Measurements from ENCODE around the gene TNFRSF12A. TPM values are rescaled to one million over a fixed set of nuclear protein-coding genes. Genes with fewer than 3 reads are reported as not detected.
A peak's percentile ranks its signal among the peaks of the same experiment; 100 is the strongest.

The TNFRSF12A gene
- total RNA-seq, 1 experiment from 2014 or later, result 147 TPM

- peak overlapping the region; percentile 51 to 79 for H3K4me3 Mint-ChIP-seq
- no peak overlapping the region for H2BK15ac ChIP-seq (ENCODE audit: low read depth, low read length)
- H2BK5ac ChIP-seq (ENCODE audit: insufficient read length, low read length), result no peak overlapping the region
- peaks cover 6% of the 10 kb centered on the region for H3K27me3 Mint-ChIP-seq (ENCODE audit: low read depth)
- H4K8ac ChIP-seq (replicated peaks; ENCODE audit: insufficient read length, low read depth, low read length), result no peak overlapping the region
- H3K27ac Mint-ChIP-seq, result peak overlapping the region; percentile 61 to 76 (median 75); a peak in 4 of 7 replicates
- H3K14ac ChIP-seq (ENCODE audit: insufficient read depth, low read length), result 0 out of 2 replicates have a peak overlapping the region, but pooled peaks have one; percentile 4
- no peak overlapping the region for H2AFZ ChIP-seq (ENCODE audit: low read length)
- H3K56ac ChIP-seq (ENCODE audit: insufficient read length, low read depth, low read length), result no peak overlapping the region
- H3K23ac ChIP-seq (ENCODE audit: insufficient read length, low read depth, low read length), result no peak overlapping the region
- no peak overlapping the region for H3T11ph ChIP-seq (ENCODE audit: low read length)
- no peak overlapping the region for H2BK12ac ChIP-seq (ENCODE audit: insufficient read length, low read depth, low read length)
- H2AK5ac ChIP-seq (ENCODE audit: insufficient read length, low read length), result no peak overlapping the region
- H4K20me1 ChIP-seq (ENCODE audit: control insufficient read depth, insufficient read depth, insufficient read length), result no peaks in the 10 kb centered on the region
- H3K9me3 Mint-ChIP-seq, result no peaks in the 10 kb centered on the region
- no peak overlapping the region for H2BK120ac ChIP-seq (ENCODE audit: low read depth, low read length, poor library complexity, severe bottlenecking)
- no peak for DNase-seq
- no peak for TF ChIP-seq CTCF (conservative IDR thresholded peaks at IDR 0.05)
- H3K27ac ChIP-seq (ENCODE audit: insufficient read length, low read depth, low read length), result no peak overlapping the region
- H3K23me2 ChIP-seq (ENCODE audit: insufficient read length, low read depth, low read length, poor library complexity, severe bottlenecking), result peaks cover 22% of the 10 kb centered on the region
- no peak overlapping the region for H3K9ac ChIP-seq (ENCODE audit: extremely low read depth, insufficient read length, low read length)
- H4K5ac ChIP-seq (ENCODE audit: insufficient read length, low read depth, low read length), result no peak overlapping the region
- no peaks in the 10 kb centered on the region for H3K9me3 ChIP-seq (ENCODE audit: control insufficient read depth, low read depth, low read length)
- H3K4me1 ChIP-seq (ENCODE audit: insufficient read depth, low read length), result peaks cover 2% of the 10 kb centered on the region; the same call in 1 of the 2 replicates
- no peak overlapping the region for H3K4ac ChIP-seq (ENCODE audit: low read depth, low read length)
- H4K91ac ChIP-seq (ENCODE audit: insufficient read length, low read depth, low read length), result no peak overlapping the region
- H2BK20ac ChIP-seq (ENCODE audit: low read depth, low read length, poor library complexity, severe bottlenecking), result no peak overlapping the region
- peaks cover 58 to 87% of the 10 kb centered on the region in 2 experiments for H3K4me1 Mint-ChIP-seq
- peak overlapping the region; percentile 37 for H3K4me2 ChIP-seq (ENCODE audit: insufficient read depth, insufficient read length, low read length)
- peaks cover 9% of the 10 kb centered on the region; the same call in 1 of the 2 replicates for H3K79me2 ChIP-seq (ENCODE audit: insufficient read depth, low read length)
- peak overlapping the region; percentile 40 for H3K18ac ChIP-seq (ENCODE audit: insufficient read length, low read depth, low read length)
- no CpG with 5 or more reads among the region's 19 CpGs for WGBS (ENCODE audit: extremely low coverage, insufficient read length, low lambda C conversion rate)
- no peaks in the 10 kb centered on the region for H3K27me3 ChIP-seq (ENCODE audit: insufficient read depth, low read length)
- peaks cover 21 to 31% (median 29%) of the 10 kb centered on the region in 3 experiments for H3K36me3 Mint-ChIP-seq (ENCODE audit: insufficient read depth in 1 of 3, low read depth in 3 of 3)
- H3K79me1 ChIP-seq (ENCODE audit: insufficient read depth, low read depth, low read length, poor library complexity, severe bottlenecking), result no peaks in the 10 kb centered on the region
Observed at GRCh38 chr16:3012246-3012645, 7.9 kb upstream of the TNFRSF12A start.

Measured in H9 (cell line).